OCI-LY7 (cell line): Measurements from ENCODE around the gene PDCD1LG2. TPM values are rescaled to one million over a fixed set of nuclear protein-coding genes. Genes with fewer than 3 reads are reported as not detected.

Experiments used
- BruUV-seq: library from RNA; stranded (reverse); fragments of 400-500 nt; replicated peaks from 2 replicates; lab custom pipeline; 2021; lab: Mats Ljungman, UMichigan
- CTCF ChIA-PET: fragments of 300-600 bp; sonication (Branson Sonifier 250); formaldehyde crosslinking; loops from one replicate; lab custom pipeline; 2022; ENCODE audit warnings: antibody characterized with exemption; ENCODE audit not compliant: unreplicated experiment; lab: Charles Lee
- POLR2A ChIA-PET: fragments of 300-600 bp; sonication (Branson Sonifier 250); formaldehyde crosslinking; loops from one replicate; lab custom pipeline; 2022; ENCODE audit warnings: antibody characterized with exemption; lab: Charles Lee
- DNase-seq: peaks from one replicate; pipeline ENCODE4 v3.0.0-alpha.2; 2015; ENCODE audit warnings: low spot score
- H2AFZ ChIP-seq: fragments of 200-600 bp; sonication (generic), shearing (Covaris generic); 2 replicates; pipeline ENCODE4 v1.6.1; 2014; ENCODE audit warnings: mild to moderate bottlenecking, antibody characterized with exemption, low read length, moderate library complexity
- H3K27ac ChIP-seq: fragments of 200-600 bp; sonication (generic); 2 replicates; pipeline ENCODE4 v1.5.1; 2014; ENCODE audit warnings: mixed run types, low read depth, mild to moderate bottlenecking, moderate library complexity, low read length, inconsistent platforms; ENCODE audit not compliant: poor library complexity, severe bottlenecking
- H3K36me3 ChIP-seq: fragments of 200-600 bp; sonication (generic); 2 replicates; pipeline ENCODE4 v1.6.1; 2014; ENCODE audit warnings: mild to moderate bottlenecking, antibody characterized with exemption, low read length, moderate library complexity, mixed read lengths; ENCODE audit not compliant: insufficient read depth
- H3K4me1 ChIP-seq: fragments of 200-600 bp; sonication (generic); 2 replicates; pipeline ENCODE4 v1.5.1; 2014; ENCODE audit warnings: mild to moderate bottlenecking, low read length; ENCODE audit not compliant: insufficient read depth, poor library complexity, severe bottlenecking
- H3K4me2 ChIP-seq: fragments of 200-600 bp; sonication (generic); 2 replicates; pipeline ENCODE4 v1.6.1; 2014; ENCODE audit warnings: mild to moderate bottlenecking, low read length
- H3K4me3 ChIP-seq: fragments of 200-600 bp; sonication (generic); 2 replicates; pipeline ENCODE4 v1.5.1; 2014; ENCODE audit warnings: mild to moderate bottlenecking, low read depth, low read length; ENCODE audit not compliant: poor library complexity, severe bottlenecking
- H3K79me2 ChIP-seq: fragments of 200-600 bp; sonication (generic); 2 replicates; pipeline ENCODE4 v1.6.1; 2016; ENCODE audit warnings: low read depth, mild to moderate bottlenecking, low read length, moderate library complexity, mixed read lengths; ENCODE audit not compliant: insufficient read depth
- H3K9me2 ChIP-seq: fragments of 200-600 bp; sonication (generic); 2 replicates; pipeline ENCODE4 v1.6.1; 2016; ENCODE audit warnings: mild to moderate bottlenecking, low read length, mixed read lengths; ENCODE audit not compliant: insufficient read depth
- H3K9me3 ChIP-seq: fragments of 200-600 bp; sonication (generic); 2 replicates; pipeline ENCODE4 v1.6.1; 2014; ENCODE audit warnings: mild to moderate bottlenecking, mixed run types, low read length, mixed read lengths
- H4K20me1 ChIP-seq: fragments of 200-600 bp; sonication (generic); 2 replicates; pipeline ENCODE4 v1.6.1; 2014; ENCODE audit warnings: mild to moderate bottlenecking, antibody characterized with exemption, low read length, moderate library complexity, mixed read lengths; ENCODE audit not compliant: insufficient read depth
- CTCF ChIP-seq: fragments of 200-600 bp; sonication (generic); conservative IDR thresholded peaks from 2 replicates; pipeline ENCODE4 v1.5.1; 2014; ENCODE audit warnings: mild to moderate bottlenecking, antibody characterized with exemption, low read length, moderate library complexity, mixed read lengths
- EZH2phosphoT487 ChIP-seq: fragments of 200-600 bp; sonication (generic); IDR thresholded peaks from 2 replicates; pipeline ENCODE4 v1.6.1; 2018; ENCODE audit warnings: low read depth, borderline replicate concordance, mild to moderate bottlenecking, mixed run types, antibody characterized with exemption, low read length, moderate library complexity, mixed read lengths
- intact Hi-C: fragments of 100-400 bp; cut with micrococcal nuclease; formaldehyde crosslinking; loops from one replicate; pipeline ENCODE4 v1.10.0; 2022; ENCODE audit not compliant: unreplicated experiment
- total RNA-seq, 2 experiments: library from RNA; depleted of rRNA in 1 of 2; stranded (reverse); fragments of >200 nt in 1 of 2; shearing (Covaris generic) in 1 of 2; gene quantifications; 2 replicates each; pipeline ENCODE4 v1.2.3, GENCODE V29; 2014 to 2022

PDCD1LG2 gene
- total RNA-seq, 2 experiments from 2014 or later = not detected

DNA sequence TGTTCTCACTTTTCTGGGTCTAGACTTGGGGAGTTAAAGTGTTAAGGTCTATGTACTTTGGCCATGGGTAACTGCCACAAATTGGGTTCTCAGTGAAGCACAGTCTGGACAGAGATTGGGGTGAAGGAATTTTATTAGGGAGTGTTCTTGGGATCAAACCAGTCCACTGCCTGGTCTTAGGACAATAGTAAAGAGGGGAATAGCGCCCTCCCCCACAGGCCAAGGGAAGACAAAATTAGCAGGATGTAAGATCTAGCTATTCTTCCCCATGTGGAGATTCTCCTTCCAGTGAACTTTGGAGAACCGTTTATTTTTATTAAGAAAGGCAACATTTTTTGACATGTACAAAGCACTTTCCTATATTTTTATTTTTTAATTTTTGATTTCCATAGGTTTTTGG, 100.2 kb downstream of the PDCD1LG2 start:
- TSS peak; percentile 9 for BruUV-seq
- H3K4me2 ChIP-seq = no peak overlapping the region
- H3K9me2 ChIP-seq = no peaks in the 10 kb centered on the region
- H3K27ac ChIP-seq = no peak overlapping the region
- no peak overlapping the region for H2AFZ ChIP-seq
- no peak overlapping the region for H3K4me3 ChIP-seq
- peaks cover 24% of the 10 kb centered on the region; the same call in 1 of the 2 replicates for H3K79me2 ChIP-seq
- H3K9me3 ChIP-seq = peaks cover 13% of the 10 kb centered on the region; the same call in 1 of the 2 replicates
- 0 out of 2 replicates have a peak, but pooled peaks have one; percentile 22 for TF ChIP-seq CTCF
- no peak for TF ChIP-seq EZH2phosphoT487
- H4K20me1 ChIP-seq = no peaks in the 10 kb centered on the region
- ChIA-PET CTCF (interaction anchor here (0.6 kb wide), 1 partner anchor 10 kb away, joined by 3 read pairs; no protein-coding TSS in a partner anchor), POLR2A (interaction anchor here (0.6 to 4.8 kb wide), 5 partner anchors 9 to 193 kb away, joined by 3 to 25 read pairs (median 11); partner anchors contain the start of gene RIC1)
- H3K4me1 ChIP-seq = peaks cover 21% of the 10 kb centered on the region
- H3K36me3 ChIP-seq = peaks cover 45% of the 10 kb centered on the region
- intact Hi-C loops = no loop called here
- no peak for DNase-seq

DNA sequence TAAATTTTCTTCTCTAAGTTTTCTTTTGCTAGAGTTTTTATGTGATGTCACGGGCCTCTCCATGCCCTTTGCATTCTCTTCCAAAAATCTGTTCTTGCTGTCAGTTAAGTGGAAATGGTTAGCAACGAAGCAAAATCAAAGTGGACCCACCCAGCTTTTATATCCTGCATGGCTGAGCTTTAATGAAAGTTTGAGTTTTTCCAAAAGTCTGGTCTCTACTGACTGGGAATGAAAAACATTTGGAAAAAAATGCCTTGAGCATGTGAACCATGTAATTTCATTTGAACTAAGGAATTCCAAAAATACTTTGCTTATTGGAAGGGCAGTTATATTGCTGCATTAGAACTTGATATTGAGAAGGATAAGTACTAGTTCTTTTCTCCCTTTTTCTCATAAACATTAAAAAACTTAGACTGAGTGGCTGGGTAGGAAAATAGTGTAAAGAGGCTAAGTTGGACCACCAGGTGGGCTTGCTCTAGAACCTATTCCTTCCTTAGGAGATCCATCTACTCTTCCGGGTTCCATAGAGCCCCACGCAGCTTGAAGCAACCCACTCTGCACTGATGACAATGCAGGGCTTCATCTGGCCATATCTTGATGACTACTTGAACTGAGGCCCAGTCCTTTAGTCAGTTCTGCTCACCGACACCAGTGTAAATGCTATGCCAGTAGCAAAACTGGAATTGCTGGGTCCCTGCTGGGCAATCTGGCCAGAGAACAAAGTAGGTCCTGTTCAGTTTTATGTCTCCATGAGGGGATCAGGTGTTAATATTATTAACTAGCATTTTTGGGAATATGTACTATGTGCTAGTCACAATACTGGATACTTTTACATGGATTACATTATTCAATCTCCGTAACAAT, 101.2 kb downstream of the PDCD1LG2 start:
- Histone ChIP-seq H3K4me3 (no peak overlapping the region), H3K9me2 (no peaks in the 10 kb centered on the region), H3K9me3 (peaks cover 10% of the 10 kb centered on the region; the same call in 1 of the 2 replicates), H3K27ac (no peak overlapping the region), H3K79me2 (peaks cover 35% of the 10 kb centered on the region), H2AFZ (no peak overlapping the region), H3K4me2 (no peak overlapping the region), H3K4me1 (peaks cover 28% of the 10 kb centered on the region), H4K20me1 (no peaks in the 10 kb centered on the region; the same call in 1 of the 2 replicates), H3K36me3 (peaks cover 48% of the 10 kb centered on the region)
- TF ChIP-seq CTCF = no peak
- no peak for TF ChIP-seq EZH2phosphoT487
- intact Hi-C loops = no loop called here
- no TSS peak for BruUV-seq
- no peak for DNase-seq
- POLR2A ChIA-PET = interaction anchor here (0.8 to 4.8 kb wide), 5 partner anchors 11 to 23 kb away, joined by 3 to 25 read pairs (median 6); partner anchors contain the start of gene RIC1
- CTCF ChIA-PET = no interaction called here
